ENCODE results near the gene HOPX. TPM values are rescaled to one million over a fixed set of nuclear protein-coding genes. Genes with fewer than 3 reads are reported as not detected.

Gene HOPX
- total RNA-seq, 1 experiment from 2014 or later: not detected

DNA sequence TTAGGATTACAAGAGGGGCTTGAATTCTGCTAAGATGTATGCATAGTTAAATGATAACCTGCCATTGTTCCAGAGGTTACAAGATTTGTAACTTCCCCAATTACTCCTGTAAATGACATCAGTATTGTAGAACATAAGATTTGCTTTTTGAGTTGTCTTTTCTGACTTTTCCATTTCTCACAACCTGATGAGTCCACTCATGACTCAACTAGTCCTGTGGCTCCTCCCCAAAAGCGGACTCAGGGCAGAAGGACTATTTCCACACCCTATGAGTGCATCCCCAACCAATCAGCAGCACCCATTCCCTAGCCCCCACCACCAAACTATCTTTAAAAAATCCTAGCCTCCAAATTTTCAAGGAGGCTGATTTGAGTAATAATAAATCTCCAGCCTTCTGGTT, 54.7 kb downstream of the HOPX start:
- TF ChIP-seq, protein P1, sequence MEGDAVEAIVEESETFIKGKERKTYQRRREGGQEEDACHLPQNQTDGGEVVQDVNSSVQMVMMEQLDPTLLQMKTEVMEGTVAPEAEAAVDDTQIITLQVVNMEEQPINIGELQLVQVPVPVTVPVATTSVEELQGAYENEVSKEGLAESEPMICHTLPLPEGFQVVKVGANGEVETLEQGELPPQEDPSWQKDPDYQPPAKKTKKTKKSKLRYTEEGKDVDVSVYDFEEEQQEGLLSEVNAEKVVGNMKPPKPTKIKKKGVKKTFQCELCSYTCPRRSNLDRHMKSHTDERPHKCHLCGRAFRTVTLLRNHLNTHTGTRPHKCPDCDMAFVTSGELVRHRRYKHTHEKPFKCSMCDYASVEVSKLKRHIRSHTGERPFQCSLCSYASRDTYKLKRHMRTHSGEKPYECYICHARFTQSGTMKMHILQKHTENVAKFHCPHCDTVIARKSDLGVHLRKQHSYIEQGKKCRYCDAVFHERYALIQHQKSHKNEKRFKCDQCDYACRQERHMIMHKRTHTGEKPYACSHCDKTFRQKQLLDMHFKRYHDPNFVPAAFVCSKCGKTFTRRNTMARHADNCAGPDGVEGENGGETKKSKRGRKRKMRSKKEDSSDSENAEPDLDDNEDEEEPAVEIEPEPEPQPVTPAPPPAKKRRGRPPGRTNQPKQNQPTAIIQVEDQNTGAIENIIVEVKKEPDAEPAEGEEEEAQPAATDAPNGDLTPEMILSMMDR (IDR thresholded peaks at IDR 0.05; ENCODE audit: insufficient read depth in 1 of 2, low read depth in 1 of 2, low read length in 1 of 2, severe bottlenecking in 1 of 2, unreplicated experiment in 1 of 2): no peak
- POLR2A ChIA-PET: no interaction called here
- Mint-ChIP-seq H3K27ac (ENCODE audit: unreplicated experiment) (no peak overlapping the region), H3K36me3 (ENCODE audit: insufficient read depth, unreplicated experiment) (no peaks in the 10 kb centered on the region), H3K27me3 (ENCODE audit: insufficient read depth, unreplicated experiment) (no peaks in the 10 kb centered on the region), H3K4me3 (ENCODE audit: unreplicated experiment) (no peak overlapping the region), H3K4me1 (ENCODE audit: low read depth, unreplicated experiment) (no peaks in the 10 kb centered on the region), H3K9me3 (ENCODE audit: unreplicated experiment) (peaks cover 21% of the 10 kb centered on the region)
- Histone ChIP-seq H3K9me3 (no peaks in the 10 kb centered on the region), H3K36me3 (ENCODE audit: control insufficient read depth, insufficient read depth, low read length) (no peaks in the 10 kb centered on the region), H3K27me3 (replicated peaks; ENCODE audit: control insufficient read depth, insufficient read depth, low read length) (no peaks in the 10 kb centered on the region), H3K4me1 (no peaks in the 10 kb centered on the region), H3K4me3 (ENCODE audit: low read depth, low read length) (no peak overlapping the region)
- BruUV-seq (replicated peaks): no TSS peak
- CTCF ChIA-PET: no interaction called here
- DNase-seq: no peak
- intact Hi-C loops (cut with micrococcal nuclease; ENCODE audit: unreplicated experiment): no loop called here

DNA sequence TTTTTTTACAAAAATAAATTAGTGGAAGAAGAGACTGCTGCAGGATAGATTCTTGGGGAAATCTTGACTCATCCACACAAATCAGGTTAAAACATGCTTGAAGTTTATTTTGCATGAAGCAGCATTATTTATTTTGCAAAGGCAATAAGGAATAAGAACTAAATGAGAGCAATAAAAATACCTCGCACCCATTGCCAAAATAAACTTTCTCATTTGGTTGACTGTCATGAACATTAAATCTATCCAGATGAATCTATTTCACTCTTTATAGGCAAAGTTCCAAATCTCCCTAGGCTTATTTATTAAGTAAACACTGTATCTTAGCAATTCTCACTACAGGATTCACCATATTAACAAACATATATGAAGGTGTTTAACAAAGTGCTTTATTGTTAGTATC, 58.9 kb downstream of the HOPX start:
- Mint-ChIP-seq H3K4me3 (ENCODE audit: unreplicated experiment) (no peak overlapping the region), H3K9me3 (ENCODE audit: unreplicated experiment) (peaks cover 21% of the 10 kb centered on the region), H3K27me3 (ENCODE audit: insufficient read depth, unreplicated experiment) (no peaks in the 10 kb centered on the region), H3K4me1 (ENCODE audit: low read depth, unreplicated experiment) (no peaks in the 10 kb centered on the region), H3K27ac (ENCODE audit: unreplicated experiment) (no peak overlapping the region), H3K36me3 (ENCODE audit: insufficient read depth, unreplicated experiment) (no peaks in the 10 kb centered on the region)
- intact Hi-C loops (cut with micrococcal nuclease; ENCODE audit: unreplicated experiment): no loop called here
- TF ChIP-seq, protein P1 (IDR thresholded peaks at IDR 0.05; ENCODE audit: insufficient read depth in 1 of 2, low read depth in 1 of 2, low read length in 1 of 2, severe bottlenecking in 1 of 2, unreplicated experiment in 1 of 2): no peak
- DNase-seq: no peak
- Histone ChIP-seq H3K4me1 (no peaks in the 10 kb centered on the region), H3K9me3 (no peaks in the 10 kb centered on the region), H3K27me3 (replicated peaks; ENCODE audit: control insufficient read depth, insufficient read depth, low read length) (no peaks in the 10 kb centered on the region), H3K4me3 (ENCODE audit: low read depth, low read length) (no peak overlapping the region), H3K36me3 (ENCODE audit: control insufficient read depth, insufficient read depth, low read length) (no peaks in the 10 kb centered on the region)
- CTCF ChIA-PET: no interaction called here
- POLR2A ChIA-PET: no interaction called here
- no TSS peak for BruUV-seq (replicated peaks)

DNA sequence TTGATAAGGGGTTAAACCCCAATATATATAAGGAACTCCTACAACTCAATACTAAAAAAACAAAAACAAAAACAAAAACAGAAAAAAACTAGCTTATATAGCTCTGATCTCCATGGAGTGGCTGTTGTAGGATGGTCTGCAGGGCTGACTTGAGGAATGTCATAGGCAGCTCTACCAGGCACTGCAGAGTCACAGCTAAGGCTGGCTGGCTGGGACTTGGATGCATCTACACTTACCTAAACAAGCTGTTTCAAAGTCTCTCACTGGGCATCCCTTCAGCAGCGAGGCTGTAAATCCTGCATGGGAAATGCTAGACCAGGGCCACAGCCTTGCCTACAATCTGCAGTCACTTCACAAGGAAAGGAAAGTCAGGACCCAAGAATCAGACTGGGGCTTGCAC, 61.3 kb downstream of the HOPX start:
- H3K27me3 Mint-ChIP-seq (ENCODE audit: insufficient read depth, unreplicated experiment): no peaks in the 10 kb centered on the region
- no peaks in the 10 kb centered on the region for H3K36me3 ChIP-seq (ENCODE audit: control insufficient read depth, insufficient read depth, low read length)
- POLR2A ChIA-PET: no interaction called here
- no peak for DNase-seq
- H3K4me3 ChIP-seq (ENCODE audit: low read depth, low read length): no peak overlapping the region
- H3K36me3 Mint-ChIP-seq (ENCODE audit: insufficient read depth, unreplicated experiment): no peaks in the 10 kb centered on the region
- H3K4me1 Mint-ChIP-seq (ENCODE audit: low read depth, unreplicated experiment): no peaks in the 10 kb centered on the region
- H3K27ac Mint-ChIP-seq (ENCODE audit: unreplicated experiment): no peak overlapping the region
- TF ChIP-seq, protein P1 (IDR thresholded peaks at IDR 0.05; ENCODE audit: insufficient read depth in 1 of 2, low read depth in 1 of 2, low read length in 1 of 2, severe bottlenecking in 1 of 2, unreplicated experiment in 1 of 2): no peak
- no peaks in the 10 kb centered on the region for H3K4me1 ChIP-seq
- no peaks in the 10 kb centered on the region for H3K9me3 ChIP-seq
- peaks cover 10% of the 10 kb centered on the region for H3K9me3 Mint-ChIP-seq (ENCODE audit: unreplicated experiment)
- intact Hi-C loops (cut with micrococcal nuclease; ENCODE audit: unreplicated experiment): no loop called here
- no TSS peak for BruUV-seq (replicated peaks)
- no peak overlapping the region for H3K4me3 Mint-ChIP-seq (ENCODE audit: unreplicated experiment)
- CTCF ChIA-PET: interaction anchor here (0.6 kb wide), 2 partner anchors 19 to 233 kb away, joined by 3 read pairs; no protein-coding TSS in a partner anchor
- H3K27me3 ChIP-seq (replicated peaks; ENCODE audit: control insufficient read depth, insufficient read depth, low read length): no peaks in the 10 kb centered on the region

Data from Caco-2 (cell line).